PC-3 (cell line): ENCODE results near the gene RNF225. TPM values are rescaled to one million over a fixed set of nuclear protein-coding genes. Genes with fewer than 3 reads are reported as not detected.

Experiments used
- ATAC-seq: fragments of 200-7000 bp; cut with Tn5 transposase; 2 replicates; pipeline ENCODE4 v1.9.1; 2020; ENCODE audit warnings: mild to moderate bottlenecking, moderate library complexity
- BruUV-seq: library from RNA; stranded (reverse); fragments of 400-500 nt; replicated peaks from 2 replicates; lab custom pipeline; 2021; lab: Mats Ljungman, UMichigan
- CTCF ChIA-PET: fragments of 300-600 bp; sonication (Branson Sonifier 250); formaldehyde crosslinking; loops from one replicate; lab custom pipeline; 2022; ENCODE audit warnings: antibody characterized with exemption; lab: Charles Lee
- POLR2A ChIA-PET: fragments of 300-600 bp; sonication (Branson Sonifier 250); formaldehyde crosslinking; loops from one replicate; lab custom pipeline; 2022; ENCODE audit warnings: antibody characterized with exemption; ENCODE audit not compliant: unreplicated experiment; lab: Charles Lee
- DNase-seq: peaks from one replicate; pipeline ENCODE4 v3.0.0-alpha.2; 2015
- H2AFZ ChIP-seq: fragments of 300-600 bp; sonication (generic); 2 replicates; pipeline ENCODE4 v1.6.0; 2016; ENCODE audit warnings: antibody characterized with exemption, low read length
- H3F3A ChIP-seq: fragments of 300-600 bp; sonication (generic); one replicate; pipeline ENCODE4 v1.6.0; 2017; ENCODE audit warnings: antibody characterized with exemption, low read length, control low read depth, mild to moderate bottlenecking; ENCODE audit not compliant: unreplicated experiment
- H3K27ac ChIP-seq: fragments of 300-600 bp; sonication (generic); 2 replicates; pipeline ENCODE4 v1.5.1; 2016; ENCODE audit warnings: mild to moderate bottlenecking, low read length
- H3K27me3 ChIP-seq: fragments of 300-600 bp; sonication (generic); 2 replicates; pipeline ENCODE4 v1.6.1; 2016; ENCODE audit warnings: low read length, mixed read lengths
- H3K36me3 ChIP-seq: fragments of 300-600 bp; sonication (generic); 2 replicates; pipeline ENCODE4 v1.6.1; 2016; ENCODE audit warnings: low read depth, mixed run types, low read length, mixed read lengths
- H3K4me1 ChIP-seq: fragments of 300-600 bp; sonication (generic); 2 replicates; pipeline ENCODE4 v1.5.1; 2016; ENCODE audit warnings: low read length; ENCODE audit not compliant: insufficient read depth
- H3K4me2 ChIP-seq: fragments of 300-600 bp; sonication (generic); 2 replicates; pipeline ENCODE4 v1.6.0; 2016; ENCODE audit warnings: low read length
- H3K4me3 ChIP-seq: fragments of 300-600 bp; sonication (generic); 2 replicates; pipeline ENCODE4 v1.5.1; 2016; ENCODE audit warnings: mild to moderate bottlenecking, low read length, mixed read lengths
- H3K79me2 ChIP-seq: fragments of 300-600 bp; sonication (generic); 2 replicates; pipeline ENCODE4 v1.6.1; 2017; ENCODE audit warnings: low read length, mixed read lengths
- H3K9ac ChIP-seq: fragments of 300-600 bp; sonication (generic); 2 replicates; pipeline ENCODE4 v1.6.0; 2016; ENCODE audit warnings: mild to moderate bottlenecking, low read length
- H3K9me2 ChIP-seq: fragments of 300-600 bp; sonication (generic); replicated peaks from 2 replicates; pipeline ENCODE4 v1.6.1; 2016; ENCODE audit warnings: mixed run types, low read length, mixed read lengths
- H3K9me3 ChIP-seq: fragments of 300-600 bp; sonication (generic); 2 replicates; pipeline ENCODE4 v1.6.1; 2016; ENCODE audit warnings: low read length, mixed read lengths
- H4K20me1 ChIP-seq: fragments of 300-600 bp; sonication (generic); 2 replicates; pipeline ENCODE4 v1.6.1; 2016; ENCODE audit warnings: low read length, mixed read lengths
- EZH2 ChIP-seq: fragments of 300-600 bp; sonication (generic); IDR thresholded peaks from one replicate; pipeline ENCODE4 v1.6.1; 2017; ENCODE audit warnings: antibody characterized with exemption, mild to moderate bottlenecking, low read length; ENCODE audit not compliant: unreplicated experiment
- EZH2phosphoT487 ChIP-seq: fragments of 300-600 bp; sonication (generic); IDR thresholded peaks from 2 replicates; pipeline ENCODE4 v1.6.1; 2018; ENCODE audit warnings: mild to moderate bottlenecking, antibody characterized with exemption, low read length, borderline replicate concordance
- intact Hi-C: fragments of 100-400 bp; cut with micrococcal nuclease; formaldehyde crosslinking; loops from 2 replicates; pipeline ENCODE4 v1.9.0; 2023
- total RNA-seq: library from RNA; depleted of rRNA; stranded (reverse); fragments of >200 nt; gene quantifications from 2 replicates; pipeline ENCODE4 v1.2.3, GENCODE V29; 2014
- TF ChIP-seq, protein P1 (sequence below): fragments of 300-600 bp; sonication (generic); conservative IDR thresholded peaks from 2 replicates; pipeline ENCODE4 v1.5.1; 2017; ENCODE audit warnings: antibody characterized with exemption, low read depth, mild to moderate bottlenecking, low read length

Gene RNF225
- total RNA-seq, 1 experiment from 2014 or later = 2.2 TPM

GRCh38 chr19:58356766-58357480 is 38.5 kb upstream of the RNF225 start:
- H3K9me3 ChIP-seq = no peaks in the 10 kb centered on the region
- no peak overlapping the region for H3K9ac ChIP-seq
- DNase-seq = no peak
- no peak overlapping the region for H3K4me2 ChIP-seq
- peaks cover 6% of the 10 kb centered on the region for H3K4me1 ChIP-seq
- H3K27me3 ChIP-seq = no peaks in the 10 kb centered on the region
- no peak overlapping the region for H2AFZ ChIP-seq
- H3F3A ChIP-seq = no peaks in the 10 kb centered on the region
- no peak for ATAC-seq
- no peak overlapping the region for H3K4me3 ChIP-seq
- TF ChIP-seq, protein P1, sequence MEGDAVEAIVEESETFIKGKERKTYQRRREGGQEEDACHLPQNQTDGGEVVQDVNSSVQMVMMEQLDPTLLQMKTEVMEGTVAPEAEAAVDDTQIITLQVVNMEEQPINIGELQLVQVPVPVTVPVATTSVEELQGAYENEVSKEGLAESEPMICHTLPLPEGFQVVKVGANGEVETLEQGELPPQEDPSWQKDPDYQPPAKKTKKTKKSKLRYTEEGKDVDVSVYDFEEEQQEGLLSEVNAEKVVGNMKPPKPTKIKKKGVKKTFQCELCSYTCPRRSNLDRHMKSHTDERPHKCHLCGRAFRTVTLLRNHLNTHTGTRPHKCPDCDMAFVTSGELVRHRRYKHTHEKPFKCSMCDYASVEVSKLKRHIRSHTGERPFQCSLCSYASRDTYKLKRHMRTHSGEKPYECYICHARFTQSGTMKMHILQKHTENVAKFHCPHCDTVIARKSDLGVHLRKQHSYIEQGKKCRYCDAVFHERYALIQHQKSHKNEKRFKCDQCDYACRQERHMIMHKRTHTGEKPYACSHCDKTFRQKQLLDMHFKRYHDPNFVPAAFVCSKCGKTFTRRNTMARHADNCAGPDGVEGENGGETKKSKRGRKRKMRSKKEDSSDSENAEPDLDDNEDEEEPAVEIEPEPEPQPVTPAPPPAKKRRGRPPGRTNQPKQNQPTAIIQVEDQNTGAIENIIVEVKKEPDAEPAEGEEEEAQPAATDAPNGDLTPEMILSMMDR = no peak
- TF ChIP-seq EZH2phosphoT487 (no peak), EZH2 (no peak)
- POLR2A ChIA-PET = no interaction called here
- H4K20me1 ChIP-seq = no peaks in the 10 kb centered on the region
- H3K27ac ChIP-seq = no peak overlapping the region
- CTCF ChIA-PET = no interaction called here
- intact Hi-C loops = no loop called here
- no peaks in the 10 kb centered on the region for H3K9me2 ChIP-seq
- BruUV-seq = no TSS peak
- H3K79me2 ChIP-seq = 0 out of 2 replicates have a peak, but pooled peaks cover 6% of the 10 kb centered on the region
- no peaks in the 10 kb centered on the region for H3K36me3 ChIP-seq

GRCh38 chr19:58357481-58358145 is 37.8 kb upstream of the RNF225 start:
- H3K9ac ChIP-seq = no peak overlapping the region
- POLR2A ChIA-PET = no interaction called here
- peaks cover 9% of the 10 kb centered on the region for H3K4me1 ChIP-seq
- no TSS peak for BruUV-seq
- ATAC-seq (no peak), DNase-seq (no peak)
- no peaks in the 10 kb centered on the region for H3F3A ChIP-seq
- no peak overlapping the region for H3K4me3 ChIP-seq
- CTCF ChIA-PET = no interaction called here
- no peaks in the 10 kb centered on the region for H3K36me3 ChIP-seq
- H3K4me2 ChIP-seq = no peak overlapping the region
- intact Hi-C loops = no loop called here
- no peak overlapping the region for H2AFZ ChIP-seq
- no peaks in the 10 kb centered on the region for H3K27me3 ChIP-seq
- no peaks in the 10 kb centered on the region for H4K20me1 ChIP-seq
- H3K9me3 ChIP-seq = no peaks in the 10 kb centered on the region
- H3K9me2 ChIP-seq = no peaks in the 10 kb centered on the region
- no peak overlapping the region for H3K27ac ChIP-seq
- H3K79me2 ChIP-seq = 0 out of 2 replicates have a peak, but pooled peaks cover 8% of the 10 kb centered on the region
- TF ChIP-seq, protein P1 = no peak
- TF ChIP-seq EZH2phosphoT487 (no peak), EZH2 (no peak)
